Inflammatory macrophage treated with lipopolysaccharide for 4 hours (primary cell): ENCODE measurements around the gene ZNF488.
A peak's percentile ranks its signal among the peaks of the same experiment; 100 is the strongest.
"Not testable (repeated sequence)": the region's sequence is repeated elsewhere in the genome, so short reads cannot be mapped to it uniquely, and the experiment has no call there.

Source experiments
- DNase-seq: peaks from one replicate; pipeline ENCODE4 v3.0.0-alpha.2; 2020

The ZNF488 gene

DNA sequence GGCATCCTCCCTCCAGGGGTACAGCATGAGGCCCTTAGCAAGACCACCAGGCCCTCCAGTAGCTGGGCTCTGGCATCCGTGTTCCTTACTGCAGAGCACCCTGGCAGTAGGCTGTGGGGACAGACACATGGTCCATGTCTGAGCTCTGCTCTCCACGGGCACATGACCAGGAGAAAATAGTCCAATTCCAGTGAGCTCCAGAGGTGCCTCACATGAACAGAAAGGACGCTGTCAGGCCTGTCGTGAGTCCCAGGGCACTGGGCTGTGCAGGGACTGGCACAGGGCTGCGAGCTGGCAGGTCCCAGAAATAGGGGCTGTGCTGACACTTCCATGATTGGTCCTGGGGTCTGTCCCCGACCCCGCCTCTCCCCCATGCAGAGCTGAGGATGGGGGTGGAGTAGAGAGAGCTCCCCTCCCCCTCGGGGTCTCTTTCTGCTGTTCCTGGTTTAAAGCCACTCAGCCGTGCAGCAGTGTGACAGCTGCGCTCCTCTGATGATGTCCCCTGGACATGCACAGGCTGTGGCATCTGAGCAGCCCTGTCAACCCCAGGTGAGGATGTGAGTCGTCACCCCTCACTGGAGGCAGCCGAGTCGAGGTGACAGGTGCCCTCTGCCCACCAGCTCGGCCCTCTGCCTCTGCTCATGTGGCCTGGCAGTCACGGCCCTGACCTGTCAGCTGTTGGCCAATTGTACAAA lies 25.2 kb upstream of the ZNF488 start:
- no peak for DNase-seq

DNA sequence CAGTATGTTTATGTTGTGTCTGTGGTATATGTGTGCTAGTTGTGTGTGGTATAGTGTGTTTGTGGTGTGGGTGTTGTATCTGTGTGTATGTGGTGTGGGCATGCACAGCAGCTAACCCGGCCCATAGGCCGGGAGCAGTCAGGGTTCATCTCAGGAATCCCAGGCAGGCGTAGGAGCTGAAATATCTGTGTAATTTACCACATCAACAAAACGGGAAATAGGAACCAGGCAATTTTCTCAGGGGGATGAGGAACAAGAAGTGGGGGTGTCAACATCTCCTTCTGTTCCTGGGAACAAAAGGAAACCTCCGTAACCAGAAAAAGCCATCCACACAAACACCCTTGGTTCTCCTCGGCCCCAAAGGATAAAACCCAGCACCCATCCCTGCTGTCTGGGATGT lies 24.5 kb upstream of the ZNF488 start:
- DNase-seq: peak; percentile 52

DNA sequence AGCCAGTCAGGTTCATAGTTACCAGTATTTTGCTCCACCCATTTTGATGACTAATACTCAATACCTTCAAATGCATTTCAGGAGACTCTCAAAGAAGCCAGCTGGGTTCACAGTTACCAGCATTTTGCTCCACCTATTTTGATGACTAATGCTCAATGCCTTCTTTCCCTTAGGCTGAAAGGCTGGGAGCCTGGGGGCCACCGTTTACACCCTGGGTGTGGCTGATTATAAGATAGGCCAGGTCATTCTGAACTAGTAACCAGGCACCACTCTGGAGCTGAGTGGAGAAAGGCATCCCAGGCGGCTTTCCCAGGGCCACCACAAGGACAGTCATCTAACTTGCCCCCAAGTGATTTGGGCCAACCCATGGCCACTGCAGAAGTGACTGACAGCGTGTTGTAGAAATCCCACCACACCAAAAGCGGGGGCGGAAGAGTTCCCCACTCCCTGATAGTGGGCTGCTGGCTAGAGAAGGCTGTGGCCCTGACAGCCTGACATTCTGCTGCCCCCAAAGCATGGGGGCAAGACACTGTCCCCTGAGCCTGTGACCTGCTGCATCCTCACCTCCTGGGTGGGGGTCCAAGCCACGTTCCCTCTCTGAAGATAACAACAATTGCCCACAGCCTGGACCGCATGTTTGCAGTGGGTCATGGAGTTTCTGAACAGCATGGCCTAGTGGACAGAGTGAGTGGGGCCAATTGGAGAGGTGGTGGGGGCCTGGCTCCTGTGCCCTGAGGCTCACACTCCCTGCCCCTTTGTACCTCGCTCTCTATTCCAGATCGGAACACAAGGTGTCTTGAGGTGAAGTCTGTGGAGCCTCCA lies 23.0 kb upstream of the ZNF488 start:
- DNase-seq: no peak

DNA sequence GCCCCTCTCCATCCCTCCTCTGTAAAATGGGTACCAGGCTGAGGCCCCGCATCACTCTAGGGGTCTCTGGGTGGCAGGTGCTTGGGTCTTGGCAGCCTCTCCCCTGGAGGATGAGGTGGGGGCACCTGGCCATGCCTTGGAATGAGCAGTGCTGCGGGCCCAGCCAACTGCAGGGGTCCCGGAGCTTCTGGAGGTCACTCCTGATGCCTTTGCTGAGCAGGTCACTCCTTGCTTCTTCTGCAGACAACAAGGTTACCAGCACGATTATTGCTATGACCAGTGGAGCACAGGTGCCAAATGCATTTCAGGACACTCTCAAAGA lies 22.4 kb upstream of the ZNF488 start:
- no peak for DNase-seq

DNA sequence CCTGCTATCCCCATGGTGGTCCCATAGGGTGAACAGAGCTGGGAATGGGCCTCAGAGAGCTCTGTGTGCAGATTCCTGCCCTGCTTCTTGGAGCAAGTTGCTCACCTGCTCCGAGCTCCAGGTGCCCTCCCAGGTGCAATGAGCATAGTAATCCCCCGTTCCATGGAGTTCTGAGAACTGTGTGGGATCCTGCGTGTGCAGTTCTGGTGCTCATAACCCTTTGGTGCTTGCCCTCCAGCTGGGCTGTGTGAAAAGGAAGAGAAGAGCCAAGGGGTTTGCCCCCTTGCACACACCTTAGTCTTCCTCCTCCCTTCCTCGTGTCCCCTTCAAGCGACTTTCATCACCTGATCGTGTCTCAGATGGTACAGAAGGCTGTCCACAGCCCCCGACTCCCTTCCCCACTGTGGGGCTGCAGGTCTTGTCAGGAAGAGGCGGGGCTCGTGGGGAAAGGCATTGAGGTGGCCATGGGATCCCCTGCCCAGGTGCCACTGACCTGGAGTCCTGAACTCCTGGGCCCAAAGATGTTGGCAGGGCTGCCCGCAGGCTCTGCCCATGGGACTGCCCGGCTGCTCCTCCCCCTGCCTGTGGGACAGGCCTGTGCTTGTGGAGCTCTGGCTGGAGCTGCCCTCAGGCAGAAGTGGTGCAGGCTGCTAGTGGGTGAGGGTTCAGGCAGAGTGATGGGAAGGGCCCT lies 21.9 kb upstream of the ZNF488 start:
- no peak for DNase-seq

DNA sequence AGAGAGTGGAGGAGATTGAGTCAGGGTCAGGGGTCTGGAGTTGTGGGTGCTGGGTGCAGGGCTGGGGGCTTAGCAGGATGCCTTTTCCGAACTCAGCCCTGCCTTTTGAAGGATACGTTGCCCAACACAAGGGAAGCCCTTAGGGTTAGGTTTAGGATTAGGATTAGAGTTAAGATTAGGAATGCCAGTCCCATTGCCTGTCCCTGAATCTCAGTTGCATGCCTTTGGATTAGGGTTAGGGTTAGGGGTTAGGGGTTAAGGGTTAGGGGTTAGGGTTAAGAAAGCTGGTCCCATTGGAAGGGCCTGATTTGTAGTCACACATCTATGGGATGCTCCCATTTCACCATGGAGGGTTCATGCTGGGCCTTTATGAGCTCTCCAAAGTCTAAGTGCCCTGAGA lies 20.8 kb upstream of the ZNF488 start:
- DNase-seq: no peak

DNA sequence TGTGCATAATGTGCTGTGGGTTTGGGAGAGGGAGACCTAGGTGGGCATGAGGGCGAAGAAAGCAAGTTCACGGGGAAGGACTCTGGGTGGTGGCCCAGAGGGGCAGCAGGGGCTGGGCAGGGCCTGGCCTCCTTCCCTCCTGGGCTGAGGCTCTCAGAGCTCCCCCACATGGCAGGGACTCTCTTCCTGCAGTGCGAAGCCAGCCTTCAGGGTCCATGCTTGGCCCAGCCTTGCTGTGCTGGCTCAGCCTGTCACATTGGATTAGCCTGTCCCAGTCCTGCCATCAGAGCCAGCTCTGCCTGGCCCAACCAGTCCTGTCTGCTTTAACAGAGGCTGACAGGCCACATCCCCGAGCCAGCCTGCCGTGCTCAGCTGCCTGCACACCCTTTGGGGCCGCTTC lies 20.4 kb upstream of the ZNF488 start:
- DNase-seq: no peak

DNA sequence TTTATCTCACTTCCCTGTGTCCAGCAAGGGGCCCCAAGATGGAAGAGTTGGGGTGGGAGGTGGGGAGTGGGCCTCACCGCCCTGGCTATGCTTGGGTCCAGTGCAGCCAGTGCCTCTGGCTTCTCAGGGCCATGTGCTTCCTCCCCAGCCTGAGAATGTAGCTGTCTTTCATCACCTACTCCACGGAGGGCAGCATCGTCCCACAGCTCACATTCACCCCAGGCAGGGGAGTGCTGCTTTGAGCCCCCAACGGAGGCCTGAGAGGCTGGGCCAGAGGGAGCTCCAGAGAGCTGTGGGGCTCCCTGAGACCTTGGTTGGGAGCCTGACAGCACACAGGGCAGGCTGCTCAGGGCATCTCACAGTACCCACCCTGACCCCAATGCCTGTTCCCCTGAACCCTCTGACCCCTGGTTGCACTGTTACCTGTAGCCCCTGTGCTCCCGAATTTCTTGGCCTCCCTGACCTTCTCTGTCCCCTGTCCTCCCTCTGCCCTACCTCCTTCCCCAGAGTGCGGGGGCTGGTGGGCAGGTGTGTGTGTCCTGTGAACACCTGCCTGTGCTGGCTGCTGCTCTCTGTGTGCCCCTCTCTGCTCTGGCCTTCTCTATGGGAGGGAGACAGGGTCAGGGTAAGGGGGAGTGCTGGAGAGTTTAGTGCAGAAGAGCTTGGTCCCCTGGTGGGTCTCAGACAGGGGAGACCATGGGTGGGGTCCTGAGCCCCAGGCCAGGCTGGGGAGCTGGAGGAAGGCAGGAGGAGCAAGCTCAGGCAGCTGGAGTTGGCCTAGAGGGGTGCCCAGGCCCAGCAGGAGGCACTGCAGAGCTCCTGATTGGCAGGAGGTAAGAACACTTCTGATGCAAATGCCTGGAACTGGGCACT lies 19.6 kb upstream of the ZNF488 start:
- no peak for DNase-seq

DNA sequence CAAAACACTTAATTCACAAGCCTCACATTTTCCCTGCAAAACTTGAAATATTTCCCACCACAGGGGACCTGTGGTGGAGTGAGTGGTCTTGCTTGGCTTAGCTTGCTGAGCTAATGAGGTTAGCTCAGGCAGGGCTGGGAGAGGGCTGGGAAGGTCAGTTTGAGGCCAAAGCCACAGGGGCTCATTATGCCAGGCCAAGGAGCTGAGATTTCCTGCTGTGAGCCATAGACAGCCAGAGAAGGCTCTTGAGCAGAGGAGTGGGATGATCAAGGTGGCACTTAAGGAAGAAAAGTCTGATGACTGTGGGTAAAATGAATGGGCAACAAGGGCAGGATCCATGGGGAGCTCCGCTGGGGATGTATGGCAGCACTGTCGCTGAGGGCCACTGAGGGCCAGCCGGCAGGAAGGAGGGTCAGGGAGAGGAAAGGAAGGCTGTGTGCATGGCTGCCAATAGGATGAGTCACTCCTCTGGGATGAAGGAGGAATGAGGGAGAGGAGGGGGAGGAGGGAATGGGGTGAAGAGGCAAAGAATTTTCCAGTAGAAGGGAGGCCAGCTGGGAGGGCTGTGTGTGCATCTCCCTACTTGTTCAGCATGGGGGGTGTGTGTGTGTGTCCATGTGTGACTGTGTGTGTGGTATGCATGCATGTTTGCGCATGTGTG lies 18.7 kb upstream of the ZNF488 start:
- DNase-seq: no peak

DNA sequence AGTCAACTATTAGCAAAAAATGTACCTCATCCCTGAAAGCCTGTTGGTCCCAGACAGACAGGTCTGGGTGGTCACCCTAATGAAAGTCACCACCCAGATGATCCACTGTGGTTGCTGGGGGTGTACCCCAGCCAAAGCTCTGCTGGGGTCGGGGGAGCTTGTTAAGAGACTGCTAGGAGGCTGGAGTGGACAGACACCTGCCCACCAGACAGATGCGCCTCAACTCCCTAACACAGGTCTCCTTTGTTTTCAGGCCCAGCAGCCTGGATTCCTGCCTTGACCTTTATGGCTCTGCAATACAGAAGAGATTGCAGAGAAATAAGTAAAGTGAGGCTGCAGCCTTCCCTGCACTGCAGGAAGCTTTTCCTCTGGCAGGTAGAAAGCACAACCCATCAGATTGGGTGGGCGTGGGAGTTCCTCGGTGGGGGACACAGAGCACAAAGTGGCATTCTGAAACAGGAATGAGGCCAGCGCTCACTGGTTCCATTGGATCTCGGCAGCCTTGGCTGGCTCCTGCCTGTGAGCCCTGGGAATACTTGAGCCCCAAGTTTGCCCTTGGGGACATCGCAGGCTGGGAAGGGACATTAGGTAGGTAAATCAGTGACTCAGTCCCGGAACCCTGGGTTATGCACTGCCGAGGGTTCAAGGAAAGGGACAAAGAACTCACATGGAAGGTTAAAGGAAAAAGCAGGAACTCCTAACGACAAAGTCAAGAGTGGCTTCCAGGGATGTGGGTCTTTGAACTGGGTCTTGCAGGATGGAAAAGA lies 18.0 kb upstream of the ZNF488 start:
- DNase-seq: no peak

DNA sequence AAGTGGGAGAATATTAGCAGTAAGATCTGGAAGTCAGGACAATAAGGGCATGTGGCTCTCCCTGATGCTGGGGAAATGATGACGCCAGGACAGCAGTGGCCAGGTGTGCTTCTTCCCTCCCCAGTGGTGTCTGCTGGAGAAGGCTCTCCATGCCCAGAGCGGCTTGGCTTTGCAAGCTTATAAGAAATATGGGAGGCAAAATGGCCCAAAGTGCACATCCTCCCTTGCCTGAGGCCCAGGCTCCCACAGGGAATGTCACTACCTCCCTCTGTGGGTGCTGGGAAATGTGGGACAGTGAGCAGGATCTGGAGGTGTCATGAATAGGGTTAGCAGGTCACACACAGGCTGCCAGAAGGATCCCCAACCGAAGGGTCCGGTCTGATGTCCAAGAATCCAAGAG lies 17.1 kb upstream of the ZNF488 start:
- DNase-seq: no peak

DNA sequence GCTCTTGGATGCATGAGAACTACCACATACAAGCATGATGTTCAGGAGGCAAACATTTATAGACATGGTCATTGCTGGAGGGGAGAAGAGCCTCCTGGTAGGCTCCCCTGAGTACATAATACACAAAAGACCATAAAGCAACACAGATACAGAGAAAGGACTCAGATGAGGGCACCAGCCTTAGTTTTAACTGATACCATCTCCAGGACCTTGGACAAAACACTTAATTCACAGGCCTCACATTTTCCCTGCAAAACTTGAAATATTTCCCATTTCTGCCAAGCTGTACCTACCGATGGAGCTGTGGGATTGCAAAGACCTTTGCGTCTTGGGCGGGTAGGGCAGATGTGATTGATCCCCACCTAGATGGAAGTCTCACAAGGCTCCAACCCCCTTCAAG lies 16.7 kb upstream of the ZNF488 start:
- no peak for DNase-seq

DNA sequence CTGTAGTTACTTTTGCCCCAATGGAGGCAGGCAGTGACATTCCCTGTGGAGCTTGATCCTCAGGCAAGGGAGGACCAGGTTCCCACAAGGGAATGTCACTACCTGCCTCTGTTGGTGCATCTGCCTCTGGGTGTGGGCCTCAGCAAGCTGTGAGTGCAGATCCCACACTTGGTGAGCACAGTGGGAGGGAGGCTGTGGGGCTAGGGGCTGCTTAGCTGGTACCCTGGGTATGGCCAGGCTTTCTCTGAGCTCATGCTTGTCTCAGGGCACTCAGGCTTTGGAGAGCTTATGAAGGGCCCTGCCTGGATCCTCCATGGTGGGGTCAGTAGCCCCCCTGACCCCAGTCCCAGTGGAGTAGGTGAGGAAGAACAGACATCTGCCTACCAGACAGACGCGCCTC lies 16.2 kb upstream of the ZNF488 start:
- DNase-seq: no peak

DNA sequence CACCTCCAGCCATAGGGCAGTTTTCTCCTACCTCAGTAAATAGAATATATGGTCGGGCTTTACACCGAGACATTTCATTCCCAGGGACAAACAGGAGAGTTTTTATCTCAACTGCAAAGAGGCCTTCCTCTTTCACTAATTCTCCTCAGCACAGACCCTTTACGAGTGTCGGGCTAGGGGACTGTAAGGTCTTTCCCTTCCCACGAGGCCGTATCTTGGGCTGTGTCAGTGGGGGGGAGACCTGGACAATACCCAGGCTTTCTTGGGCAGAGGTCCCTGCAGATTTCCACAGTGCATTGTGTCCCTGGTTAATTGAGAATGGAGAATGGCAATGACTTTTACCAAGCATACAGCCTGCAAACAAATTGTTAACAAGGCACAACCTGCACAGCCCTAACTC lies 13.2 kb upstream of the ZNF488 start:
- no peak for DNase-seq

DNA sequence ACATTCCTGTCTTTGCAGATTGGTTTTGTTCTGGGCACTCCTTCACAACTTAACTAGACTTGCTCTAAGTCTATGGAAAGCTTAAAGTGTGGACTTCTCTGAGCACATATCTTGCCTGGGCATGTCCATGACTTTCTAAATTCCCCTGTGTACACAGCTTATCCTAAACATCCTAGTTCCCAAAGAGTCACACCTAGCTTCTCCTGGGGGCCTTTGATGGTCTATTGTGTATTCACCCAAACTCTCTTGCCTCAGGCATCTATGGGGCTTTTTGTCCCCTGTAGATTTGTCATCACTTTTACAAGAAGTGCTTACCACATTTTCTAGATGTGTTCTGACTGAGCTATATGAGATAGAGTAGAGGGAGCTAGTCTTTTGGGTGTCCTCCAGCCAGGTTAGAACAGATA lies 12.2 kb upstream of the ZNF488 start:
- no peak for DNase-seq

DNA sequence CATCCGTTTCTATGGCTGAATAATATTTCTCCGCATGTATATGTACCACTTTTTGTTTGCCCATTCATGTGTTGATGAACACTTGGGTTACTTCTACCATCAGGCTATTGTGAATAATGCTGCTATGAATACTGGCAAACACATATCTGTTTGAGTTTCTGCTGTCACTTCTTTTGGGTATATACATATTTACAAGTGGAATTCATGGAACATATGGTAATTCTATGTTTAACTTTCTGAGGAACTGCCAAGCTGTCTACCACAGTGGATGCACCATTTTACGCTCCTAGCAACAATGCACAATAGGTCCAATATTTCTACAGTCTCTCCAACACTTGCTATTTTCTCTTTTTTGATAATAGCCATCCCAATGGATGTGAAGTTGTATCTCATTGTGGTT lies 5.5 kb upstream of the ZNF488 start:
- no peak for DNase-seq

DNA sequence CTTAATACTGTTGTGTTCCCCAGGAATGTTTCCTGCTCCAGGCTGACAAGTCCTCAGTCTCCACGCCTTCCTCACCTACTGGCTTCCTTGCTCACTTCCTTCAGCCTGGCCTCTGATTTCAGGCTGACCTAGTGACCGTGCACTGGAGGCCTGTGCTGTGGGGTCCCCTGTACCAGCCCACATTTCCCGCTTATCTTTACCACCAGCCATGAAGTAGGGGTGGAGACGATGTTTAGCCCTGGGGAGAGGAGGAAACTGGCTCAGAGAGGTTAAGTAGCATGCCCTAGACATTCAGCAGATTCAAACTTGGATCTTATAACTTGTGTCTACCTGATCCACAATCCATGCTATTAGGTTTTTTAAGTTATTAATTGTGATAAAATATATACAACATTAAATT lies 4.8 kb upstream of the ZNF488 start:
- DNase-seq: no peak

DNA sequence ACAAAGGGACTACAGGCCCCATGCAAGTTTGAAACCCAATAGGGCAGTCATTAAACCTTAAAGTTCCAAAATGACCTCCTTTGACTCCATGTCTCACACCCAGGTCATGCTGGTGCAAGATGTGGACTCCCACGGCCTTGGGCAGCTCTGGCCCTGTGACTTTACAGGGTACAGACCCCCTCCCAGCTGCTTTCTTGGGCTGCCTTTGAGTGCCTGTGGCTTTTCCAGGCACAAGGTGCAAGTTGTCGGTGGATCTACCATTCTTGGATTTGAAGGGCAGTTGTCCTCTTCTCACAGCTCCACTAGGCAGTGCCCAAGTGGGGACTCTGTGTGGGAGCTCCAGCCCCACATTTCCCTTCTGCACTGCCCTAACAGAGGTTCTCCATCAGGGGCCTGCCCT lies 2.0 kb upstream of the ZNF488 start:
- not testable (repeated sequence) for DNase-seq

DNA sequence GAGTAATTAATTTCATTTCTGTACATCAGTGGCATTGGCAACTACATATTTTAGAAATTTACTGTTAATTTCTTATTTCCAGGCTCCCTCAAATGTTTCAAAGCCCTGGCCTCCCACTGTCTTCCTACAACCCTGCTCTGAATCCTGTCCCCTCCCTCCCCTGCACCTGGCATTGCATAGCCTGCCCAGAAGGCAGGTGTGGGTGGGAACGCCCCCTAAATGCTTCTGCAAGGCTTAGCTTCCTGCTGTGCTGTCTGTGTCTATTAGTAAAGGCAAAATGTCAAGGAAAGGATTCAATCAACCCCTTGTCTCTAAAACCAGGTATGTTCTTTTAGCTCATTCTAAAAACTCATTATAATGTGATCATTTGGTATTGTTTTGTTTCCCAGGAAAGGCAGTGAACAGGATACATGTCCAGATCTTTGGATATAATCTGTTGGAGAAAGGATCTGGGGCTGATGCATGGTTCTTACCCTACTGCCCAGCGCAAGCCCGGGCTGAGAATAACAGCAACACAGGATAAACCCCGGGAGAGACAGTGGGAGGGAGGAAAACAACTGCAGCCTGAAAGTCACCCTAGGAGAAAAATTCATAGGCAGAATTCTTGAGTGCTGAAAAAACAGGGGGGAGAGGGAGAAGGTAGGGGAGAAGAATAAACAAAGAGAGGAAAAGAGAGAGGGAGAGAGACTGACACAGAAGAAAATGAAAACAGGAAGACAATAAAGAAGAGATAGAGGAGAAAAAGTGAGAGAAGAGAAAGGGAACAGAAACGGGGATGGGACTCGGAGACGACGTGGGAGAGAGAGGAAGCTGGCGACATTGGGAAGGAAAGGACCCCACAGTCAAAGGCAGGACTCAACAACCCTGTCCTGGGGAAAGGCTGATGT lies 589 bp downstream of the ZNF488 start:
- DNase-seq: peak; percentile 5

DNA sequence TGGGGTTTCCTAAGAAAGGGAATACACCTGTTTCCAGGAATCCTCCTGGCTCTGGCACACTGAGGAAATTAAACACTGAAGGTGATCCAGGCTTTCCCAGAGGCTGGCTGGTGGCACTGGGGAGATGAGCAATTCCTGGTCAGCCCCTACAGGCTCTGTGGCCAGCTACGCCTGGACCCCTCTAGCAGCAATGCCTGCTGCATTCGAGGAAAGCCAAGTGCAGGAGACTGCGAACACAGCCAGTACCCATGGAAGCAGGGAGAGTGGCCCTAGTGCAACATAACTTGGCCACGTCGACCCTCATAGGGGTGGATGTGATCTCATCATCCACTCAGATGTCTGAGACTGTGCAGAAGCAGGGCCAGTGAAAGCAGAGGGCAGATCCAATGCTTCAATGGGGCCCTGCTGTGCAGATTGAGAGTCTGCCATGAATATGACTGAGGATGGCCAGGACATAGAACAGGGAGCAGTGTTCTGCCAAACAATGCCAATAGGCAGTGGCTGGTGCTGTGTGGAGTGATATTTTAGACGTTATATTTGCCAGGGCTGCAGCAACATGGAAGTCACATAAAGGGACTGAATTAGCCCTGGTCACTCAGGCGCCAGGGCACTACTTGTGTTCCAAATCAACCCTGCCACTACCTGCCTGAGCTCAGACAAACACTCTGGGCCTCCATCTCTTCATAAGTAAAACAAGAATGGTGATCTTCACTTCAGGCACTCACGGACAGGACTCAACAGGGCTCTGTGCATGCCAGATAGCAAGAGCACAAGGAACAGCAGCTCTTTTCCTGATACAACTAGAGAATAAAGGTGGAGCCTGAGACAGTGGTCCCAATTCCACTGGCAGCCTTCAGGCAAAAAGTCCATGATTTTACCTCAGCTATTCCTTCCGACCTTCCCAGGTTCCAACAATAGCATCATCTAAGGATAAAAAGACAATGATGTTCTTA lies 2.4 kb downstream of the ZNF488 start:
- no peak for DNase-seq
